ENCODE results near the gene PBX1.

PBX1 gene

DNA sequence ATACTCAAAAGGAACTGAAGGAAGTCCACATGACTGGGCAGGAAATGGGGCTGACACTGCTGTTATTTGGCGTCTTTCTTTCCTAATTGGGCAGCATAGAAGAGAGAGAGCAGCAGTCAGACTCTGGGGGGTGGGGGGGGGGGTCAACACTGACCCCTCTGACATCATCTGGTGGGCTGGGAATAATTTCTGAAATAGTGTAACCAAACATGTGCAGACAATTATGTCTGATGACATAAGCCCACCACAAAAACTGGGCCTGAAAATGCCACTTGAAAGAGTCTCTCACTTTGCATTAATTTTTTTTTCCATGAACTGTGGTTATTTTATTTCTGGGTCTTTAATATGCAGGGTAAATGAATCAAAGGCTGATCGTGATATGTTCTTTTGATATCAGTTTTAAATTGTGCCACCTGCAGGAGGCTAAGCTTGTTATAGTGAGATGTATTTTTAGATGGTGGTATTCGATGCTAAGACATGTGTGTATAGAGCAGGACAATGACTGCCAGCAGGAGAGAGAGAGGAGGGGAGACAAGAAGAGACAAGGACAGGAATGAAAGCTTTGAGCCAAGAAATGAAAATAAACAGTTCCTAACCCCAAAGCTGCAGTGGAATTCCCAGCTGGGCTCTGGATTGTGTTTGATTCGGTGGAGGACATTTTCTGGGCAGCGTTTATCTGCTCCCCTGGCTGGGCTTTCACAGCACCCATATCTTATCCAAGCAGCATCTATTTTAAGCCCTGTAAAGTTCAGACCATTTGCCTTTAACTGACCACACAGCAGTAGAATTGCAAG, 264.7 kb downstream of the PBX1 start:
- DNase-seq (ENCODE audit: low read depth in 2 of 2) = no peak

DNA sequence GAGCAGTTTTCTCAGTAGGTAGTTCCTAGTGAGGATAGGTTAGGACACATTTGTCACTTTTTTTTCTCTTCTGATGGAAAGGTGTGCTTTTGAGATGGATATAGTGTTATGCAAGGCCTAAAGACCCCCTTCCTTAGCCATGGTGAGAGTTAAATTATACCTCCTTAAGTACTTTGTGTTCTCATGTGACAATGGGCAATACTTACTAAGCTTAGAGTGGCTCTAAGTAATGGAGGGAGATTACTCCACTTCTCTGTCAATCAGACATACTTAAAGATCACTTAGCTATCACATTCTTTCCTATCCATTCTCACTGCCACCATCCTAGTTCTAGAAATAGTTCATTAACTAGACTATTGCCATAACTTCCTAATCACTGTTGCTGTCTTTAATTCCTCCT, 265.6 kb downstream of the PBX1 start:
- no peak for DNase-seq (ENCODE audit: low read depth in 2 of 2)

DNA sequence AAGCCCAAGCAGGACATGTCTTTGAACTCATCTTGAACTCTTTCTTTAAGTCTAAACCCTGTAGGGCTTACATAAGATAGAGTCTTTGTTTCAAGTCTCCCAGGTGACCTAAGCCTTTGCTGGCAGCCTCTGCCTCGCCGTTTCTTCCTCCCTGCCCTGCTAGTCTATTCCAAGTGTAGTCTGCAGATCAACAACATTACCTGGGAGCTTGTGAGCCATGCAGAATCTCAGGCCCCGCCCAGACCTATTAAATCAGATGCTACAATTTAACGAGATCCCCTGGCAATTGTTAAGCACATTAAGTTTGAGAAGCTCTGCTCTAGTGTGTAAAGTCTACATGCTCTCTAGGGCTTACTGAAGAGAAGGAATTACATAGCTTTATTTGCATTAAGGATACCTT, 271.6 kb downstream of the PBX1 start:
- no peak for DNase-seq (ENCODE audit: low read depth in 2 of 2)

GRCh38 chr1:164834641-164835040, 275.7 kb downstream of the PBX1 start:
- DNase-seq (ENCODE audit: low read depth in 2 of 2) = no peak

DNA sequence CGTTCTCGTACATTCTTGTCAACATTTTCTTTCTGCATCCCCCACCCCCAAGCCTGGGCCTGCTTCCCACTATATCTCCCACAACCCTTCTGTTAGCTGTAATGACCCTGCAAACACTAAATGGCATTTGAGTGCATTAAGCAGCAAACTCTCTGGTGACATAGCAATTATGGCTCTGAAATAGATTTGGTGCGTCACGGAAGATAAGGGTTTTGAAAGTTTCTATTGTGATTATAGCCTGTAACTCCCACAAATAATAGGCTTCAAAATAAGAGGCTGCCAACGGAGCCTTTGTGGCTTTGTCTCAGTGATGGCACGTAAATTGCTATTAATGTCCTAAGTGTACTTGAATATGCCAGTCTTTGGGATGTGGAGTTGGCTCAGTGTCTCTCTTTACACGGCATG, 277.6 kb downstream of the PBX1 start:
- DNase-seq (ENCODE audit: low read depth in 2 of 2) = no peak

DNA sequence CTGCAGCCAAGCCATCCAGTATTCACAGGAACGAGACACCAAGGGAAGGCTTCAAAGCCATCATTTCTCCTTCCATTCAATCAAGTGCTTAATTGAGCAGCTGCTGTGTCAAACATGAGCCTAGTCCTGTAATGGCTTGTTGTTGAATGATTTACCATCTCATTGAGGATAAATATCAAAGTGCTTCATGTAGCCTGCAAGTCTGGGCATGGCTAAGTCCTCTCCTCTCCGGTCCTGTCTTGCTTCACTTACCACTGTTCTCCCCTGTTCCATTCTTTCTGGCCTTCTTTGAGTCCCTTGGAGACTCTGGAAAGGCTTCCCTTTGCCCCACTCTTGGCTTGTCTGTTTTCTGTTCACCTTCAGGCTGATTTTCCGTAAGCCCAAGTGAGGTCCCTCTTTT, 279.8 kb downstream of the PBX1 start:
- no peak for DNase-seq (ENCODE audit: low read depth in 2 of 2)

GRCh38 chr1:164840936-164841335, 282.0 kb downstream of the PBX1 start:
- no peak for DNase-seq (ENCODE audit: low read depth in 2 of 2)

DNA sequence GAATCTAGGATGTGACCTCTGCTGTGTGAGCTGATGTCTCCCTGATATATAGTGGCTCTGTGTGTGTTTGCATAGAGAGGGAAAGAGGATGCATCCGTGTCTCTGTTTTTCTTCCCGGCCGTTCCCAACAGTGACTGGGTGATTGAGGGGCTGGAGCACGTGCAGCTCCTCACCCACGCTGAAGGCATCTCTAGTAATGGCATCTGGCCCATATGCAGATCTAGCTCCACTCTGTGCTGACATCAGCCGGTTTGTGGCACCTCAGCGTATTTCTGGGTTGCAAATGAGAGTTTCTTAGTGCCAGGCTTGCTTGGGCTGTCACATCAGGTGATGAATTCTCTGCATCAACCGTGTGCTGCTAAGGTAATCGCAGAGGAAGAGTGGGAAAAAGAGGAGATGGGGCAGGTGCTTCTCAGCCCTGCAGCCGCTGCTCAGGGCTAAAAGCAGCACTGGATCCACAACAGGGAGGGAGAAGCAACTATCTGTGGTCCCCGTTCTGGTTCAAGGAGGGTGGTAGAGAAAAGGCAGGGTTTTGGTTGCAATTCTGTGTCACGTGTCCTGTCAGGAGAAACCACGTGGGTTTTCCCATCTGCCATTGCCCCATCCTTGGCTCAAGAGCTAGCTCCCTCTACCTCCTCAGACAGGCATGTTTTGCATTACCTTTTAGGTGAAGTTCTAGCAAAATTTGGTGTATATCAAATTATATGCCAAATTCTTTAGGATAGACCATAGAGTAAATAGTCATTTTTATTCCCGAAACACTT, 282.9 kb downstream of the PBX1 start:
- no peak for DNase-seq (ENCODE audit: low read depth in 2 of 2)

GRCh38 chr1:164842870-164843269, 283.9 kb downstream of the PBX1 start:
- no peak for DNase-seq (ENCODE audit: low read depth in 2 of 2)

DNA sequence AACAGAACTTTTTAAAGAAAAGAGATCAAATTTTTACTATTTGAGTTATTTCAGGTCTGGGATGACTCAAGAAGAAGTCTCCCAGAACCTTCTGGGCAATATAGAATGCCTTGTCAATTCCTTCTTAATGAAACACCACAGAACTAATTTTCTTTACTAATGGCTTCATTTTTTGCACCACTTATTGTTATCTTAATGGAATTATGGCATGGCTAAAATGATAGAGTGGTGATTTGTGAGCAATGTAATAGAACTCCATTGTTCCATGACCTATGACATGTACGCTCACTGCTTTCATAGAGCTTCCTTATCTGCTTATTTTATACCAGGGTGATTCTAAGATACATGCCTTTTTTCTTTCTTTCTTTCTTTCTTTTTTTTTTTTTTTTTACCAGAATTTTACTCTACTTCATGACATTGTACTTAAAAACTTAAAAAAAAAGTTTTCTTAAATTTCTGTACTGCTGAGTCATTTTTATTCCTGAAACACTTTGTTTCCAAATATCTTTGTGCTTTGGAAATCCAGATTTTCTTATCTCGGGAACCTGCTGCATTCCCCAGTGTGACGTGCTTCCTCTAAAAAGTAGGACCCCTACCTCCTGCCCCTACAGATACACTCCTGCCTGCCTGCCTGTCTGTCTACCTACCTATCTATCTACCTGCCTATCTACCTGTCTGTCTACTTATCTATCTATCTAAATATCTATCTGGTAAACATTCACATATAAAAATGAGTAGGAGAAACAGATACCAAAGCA, 284.9 kb downstream of the PBX1 start:
- no peak for DNase-seq (ENCODE audit: low read depth in 2 of 2)

DNA sequence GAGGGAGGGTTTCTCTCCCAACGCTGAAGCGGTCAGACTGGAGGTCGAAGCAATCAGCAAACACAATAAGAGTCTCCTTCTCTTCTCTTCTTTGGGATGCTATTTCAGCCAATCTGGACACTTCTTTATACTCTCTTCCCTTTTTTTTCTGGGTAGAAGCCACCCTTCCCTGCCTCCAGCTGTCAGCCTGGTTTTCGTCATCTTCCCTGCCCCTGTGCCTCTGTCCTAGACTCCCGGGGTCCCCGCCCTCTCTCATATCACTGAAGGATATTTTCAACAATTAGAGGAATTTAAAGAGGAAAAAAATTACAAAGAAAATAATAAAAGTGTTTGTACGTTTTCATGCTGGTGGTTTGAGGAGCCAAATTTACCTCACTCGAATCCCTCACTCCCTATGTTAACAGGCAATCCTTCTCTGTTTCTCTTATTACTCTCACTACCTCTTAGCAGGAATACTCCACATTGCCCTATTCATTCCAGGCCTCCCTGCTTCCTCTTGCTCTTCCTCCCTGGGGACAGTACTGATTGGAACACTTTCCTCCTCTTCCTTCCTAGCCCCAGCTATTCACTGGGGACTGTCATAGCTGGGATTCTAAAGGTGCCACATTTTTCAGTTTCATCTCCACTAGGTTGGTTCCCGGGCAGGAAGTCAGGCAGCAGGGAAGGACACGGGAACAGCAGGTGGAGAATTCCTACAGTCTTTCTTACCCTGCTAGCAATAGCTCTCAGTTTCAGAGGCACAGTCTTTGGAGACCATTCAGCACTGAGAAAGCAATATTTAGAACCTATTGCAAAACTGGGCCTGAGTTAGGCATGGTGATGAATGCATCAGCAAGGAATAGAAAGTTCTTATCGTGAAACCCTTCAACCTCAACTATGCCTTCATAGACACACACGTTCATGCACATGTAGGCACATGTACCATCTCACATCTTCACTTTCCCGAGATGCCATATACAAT, 288.0 kb downstream of the PBX1 start:
- DNase-seq (ENCODE audit: low read depth in 2 of 2) = no peak

DNA sequence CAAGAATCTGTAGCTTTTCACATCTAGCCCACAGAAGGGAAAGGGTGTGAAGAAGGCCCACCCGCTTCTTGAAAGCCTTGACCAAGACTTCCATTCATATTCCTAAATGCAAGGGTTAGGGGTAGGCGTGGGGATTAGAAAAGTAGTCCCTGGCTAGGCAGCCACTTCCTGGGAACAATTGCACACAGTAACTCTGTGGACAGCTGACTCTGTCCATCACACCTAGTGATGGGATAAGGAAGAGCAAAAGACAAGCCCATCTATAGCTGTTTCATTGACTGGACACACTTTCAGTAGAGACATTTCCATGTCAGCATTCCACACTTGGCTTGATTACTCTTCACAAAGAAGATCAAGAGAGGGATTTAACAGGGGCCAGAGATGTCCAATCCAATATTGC, 294.2 kb downstream of the PBX1 start:
- no peak for DNase-seq (ENCODE audit: low read depth in 2 of 2)

GRCh38 chr1:164855716-164856329, 296.8 kb downstream of the PBX1 start:
- DNase-seq (ENCODE audit: low read depth in 2 of 2) = no peak

GRCh38 chr1:164856381-164856780, 297.4 kb downstream of the PBX1 start:
- DNase-seq (ENCODE audit: low read depth in 2 of 2) = no peak

DNA sequence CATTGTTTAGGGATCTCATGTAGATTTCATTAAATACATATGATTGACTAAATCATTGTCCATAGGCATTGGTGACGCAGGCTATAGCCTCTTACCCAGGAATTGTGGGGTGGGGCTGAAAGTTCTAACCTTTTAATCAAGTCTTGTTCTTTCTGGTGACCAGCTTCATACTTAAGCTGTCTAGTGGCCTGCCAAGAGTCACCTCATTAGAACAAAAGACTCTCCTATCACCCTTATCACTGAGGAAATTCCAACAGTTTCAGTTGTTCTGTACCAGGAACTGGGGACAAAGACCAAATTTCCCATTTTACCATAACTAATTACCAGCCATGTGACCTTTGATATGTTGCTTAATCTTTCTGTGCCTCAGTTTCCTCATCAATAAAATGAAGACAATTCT, 298.5 kb downstream of the PBX1 start:
- DNase-seq (ENCODE audit: low read depth in 2 of 2) = no peak

DNA sequence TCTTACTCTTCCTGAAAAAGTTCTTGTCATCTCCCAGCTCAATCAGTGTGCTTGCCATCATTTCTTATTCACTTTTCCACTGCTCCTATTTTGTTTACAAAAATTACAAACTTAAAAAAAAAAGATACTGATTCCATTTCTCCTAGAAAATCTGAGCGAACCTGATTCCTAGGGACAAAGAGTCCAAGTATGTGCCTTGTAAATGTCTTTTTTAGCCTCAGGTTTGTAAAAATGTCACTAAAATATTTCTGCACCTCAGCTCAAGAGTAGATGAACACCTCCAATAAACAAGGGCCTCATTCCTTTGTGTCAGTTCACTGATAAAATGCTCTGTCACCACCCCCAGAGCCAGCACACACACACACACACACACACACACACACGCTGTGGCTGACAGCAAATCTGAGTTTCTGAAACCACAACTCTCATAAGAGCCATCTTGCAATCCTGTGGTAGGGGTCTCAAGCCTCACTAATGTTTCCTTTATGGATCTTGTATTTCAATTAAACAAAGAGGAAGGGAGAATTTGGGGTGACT, 299.2 kb downstream of the PBX1 start:
- no peak for DNase-seq (ENCODE audit: low read depth in 2 of 2)

DNA sequence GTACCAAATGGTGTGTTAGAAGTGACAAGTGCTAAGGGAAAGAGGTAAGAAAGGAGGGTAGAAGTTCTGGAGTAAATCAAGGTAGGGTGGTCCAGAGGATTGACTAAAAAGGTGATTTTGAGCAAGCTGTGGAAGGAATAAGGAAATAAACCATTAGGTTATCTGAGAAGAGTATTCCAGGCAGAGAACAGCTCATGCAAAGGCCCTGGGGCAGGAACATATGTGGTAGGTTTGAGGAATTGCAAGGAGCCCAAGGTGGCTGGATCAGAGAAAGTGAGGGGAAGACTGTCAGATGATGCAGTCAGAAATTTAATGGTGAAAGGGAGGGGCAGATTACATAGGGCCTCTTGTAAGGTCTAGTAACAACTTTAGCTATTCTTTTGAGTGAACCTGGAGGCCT, 302.6 kb downstream of the PBX1 start:
- no peak for DNase-seq (ENCODE audit: low read depth in 2 of 2)

DNA sequence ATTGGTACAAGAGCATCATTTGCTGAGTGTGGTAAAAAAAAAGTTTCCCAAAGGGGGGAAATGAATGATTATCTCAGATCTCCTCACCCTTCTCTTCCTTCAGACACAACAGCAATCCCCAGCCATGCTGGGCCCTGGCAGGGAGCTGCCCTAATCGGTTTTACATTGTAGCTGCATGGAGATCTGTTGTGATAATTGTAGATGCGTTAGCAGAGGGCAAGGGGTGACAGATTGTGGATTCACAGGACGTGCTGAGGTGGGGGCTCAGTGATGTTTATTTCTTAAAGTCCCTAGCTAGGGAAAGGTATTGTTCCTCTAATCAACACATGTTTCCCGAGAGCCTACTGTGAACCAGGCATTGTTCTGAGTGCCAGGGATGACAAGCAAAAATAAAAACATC, 304.1 kb downstream of the PBX1 start:
- no peak for DNase-seq (ENCODE audit: low read depth in 2 of 2)

DNA sequence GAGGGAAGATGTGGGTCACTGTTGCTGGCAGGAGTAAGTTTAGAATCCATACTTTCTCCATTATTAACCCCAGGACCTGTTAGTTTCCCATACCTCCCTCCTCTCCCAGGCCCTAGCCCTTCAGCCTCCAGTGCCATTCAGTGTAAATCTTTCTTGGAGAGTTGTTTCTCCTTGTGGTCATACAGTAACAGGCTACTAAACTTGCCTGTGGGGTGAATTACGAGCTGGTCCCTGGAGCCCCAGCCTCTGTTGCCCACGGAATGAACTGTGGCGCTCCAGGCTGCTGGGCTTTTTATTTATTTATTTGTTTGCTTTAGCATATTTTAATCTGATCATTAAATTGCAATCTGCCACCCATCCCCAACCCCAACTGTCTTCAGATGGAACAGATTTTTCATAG, 305.2 kb downstream of the PBX1 start:
- DNase-seq (ENCODE audit: low read depth in 2 of 2) = no peak

DNA sequence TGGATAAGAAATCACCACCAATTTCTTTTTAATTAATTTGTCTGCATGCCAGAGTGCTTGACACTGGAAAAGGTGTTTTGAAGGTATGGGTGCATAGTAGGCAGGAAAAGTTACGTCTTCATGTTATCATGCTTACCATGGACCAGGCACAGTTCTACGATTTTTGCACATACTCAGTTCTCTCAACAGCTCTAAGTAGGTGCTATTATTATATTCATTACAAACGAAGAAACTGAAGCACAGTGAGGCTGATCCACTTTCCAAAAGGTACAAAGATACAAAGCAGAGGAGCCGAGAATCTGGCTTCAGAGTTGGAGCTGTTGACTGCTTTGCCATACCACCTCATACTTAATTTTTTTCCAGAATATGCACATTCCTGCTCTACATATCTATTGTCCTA, 306.4 kb downstream of the PBX1 start:
- DNase-seq (ENCODE audit: low read depth in 2 of 2) = no peak

- no peak for DNase-seq (ENCODE audit: low read depth in 2 of 2)
Observed at GRCh38 chr1:164867590-164867989, 308.6 kb downstream of the PBX1 start.
